Measurements from ENCODE around the gene OR5H15.

DNA sequence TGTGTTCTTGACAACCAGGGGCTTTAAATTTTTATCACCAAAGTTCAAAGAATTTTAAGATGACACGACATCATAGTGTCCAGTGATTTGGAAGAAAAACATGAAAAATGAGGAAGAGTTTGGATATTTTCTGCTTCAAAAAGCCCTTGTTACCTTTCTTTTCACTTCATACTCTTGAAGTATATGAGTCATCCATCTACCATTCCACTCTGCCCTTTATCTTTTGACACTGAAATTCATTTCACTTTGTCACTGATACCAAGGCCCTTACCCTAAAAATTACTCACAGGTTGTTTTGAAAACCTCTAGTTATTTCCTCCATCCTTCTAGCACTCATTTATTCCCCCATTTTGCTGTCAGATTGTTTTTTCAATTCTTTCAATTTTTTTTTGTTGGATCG is 42.7 kb downstream of the OR5H15 start:
- TF ChIP-seq CTCF (IDR thresholded peaks at IDR 0.05) (no peak), EZH2 (IDR thresholded peaks at IDR 0.05; ENCODE audit: borderline replicate concordance, insufficient read depth, low read depth, low read length, poor library complexity, severe bottlenecking) (no peak)

All from B cell (primary cell).